Left hindlimb (tissue), 1 donor: Measurements from ENCODE around the gene SYT5.
A peak's percentile ranks its signal among the peaks of the same experiment; 100 is the strongest.
"Not testable (repeated sequence)": the region's sequence is repeated elsewhere in the genome, so short reads cannot be mapped to it uniquely, and the experiment has no call there.

Source experiments
- DNase-seq: peaks from one replicate; pipeline ENCODE4 v3.0.0-alpha.2; 2018

The SYT5 gene

DNA sequence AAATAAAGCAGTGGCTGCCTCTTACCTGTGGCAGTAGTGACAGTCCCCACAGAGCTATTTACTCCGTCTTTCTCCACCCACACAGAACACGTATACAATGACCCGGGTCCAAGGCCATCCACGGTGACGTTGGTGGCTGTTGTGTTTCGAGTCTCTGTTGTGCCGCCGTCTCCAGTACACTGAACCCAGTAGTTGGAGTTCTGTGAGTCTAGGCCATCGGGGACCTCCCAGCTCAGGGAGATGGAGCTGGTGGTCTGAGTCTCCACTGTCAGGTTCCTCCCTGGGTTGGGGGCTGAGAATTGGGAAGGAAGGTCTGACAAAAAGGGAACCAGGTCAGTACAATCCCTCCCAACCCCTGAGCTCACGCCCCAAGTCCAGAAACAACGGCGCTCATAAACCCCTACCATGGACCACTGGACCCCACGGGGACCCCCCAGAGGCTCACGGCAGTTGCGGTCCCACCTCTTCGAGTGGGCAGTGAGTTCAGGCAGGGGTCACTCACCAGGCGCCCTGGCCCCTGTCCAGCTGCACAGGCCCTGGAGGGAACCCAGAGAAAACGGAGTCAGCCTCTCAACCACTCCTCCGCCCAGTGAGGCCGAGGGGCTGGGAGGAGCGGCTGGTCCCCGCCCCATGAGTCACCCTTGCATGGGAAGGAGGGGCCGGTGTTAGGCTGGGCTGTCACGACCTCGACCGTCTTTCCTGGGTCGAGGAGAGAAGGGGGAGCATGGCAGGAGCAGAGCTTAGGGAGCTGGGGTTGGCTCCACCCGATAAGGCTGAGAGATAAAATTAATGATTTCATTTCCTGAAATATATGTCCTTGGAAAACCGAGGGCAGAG is 26.8 kb upstream of the SYT5 start:
- peak; percentile 77 for DNase-seq

DNA sequence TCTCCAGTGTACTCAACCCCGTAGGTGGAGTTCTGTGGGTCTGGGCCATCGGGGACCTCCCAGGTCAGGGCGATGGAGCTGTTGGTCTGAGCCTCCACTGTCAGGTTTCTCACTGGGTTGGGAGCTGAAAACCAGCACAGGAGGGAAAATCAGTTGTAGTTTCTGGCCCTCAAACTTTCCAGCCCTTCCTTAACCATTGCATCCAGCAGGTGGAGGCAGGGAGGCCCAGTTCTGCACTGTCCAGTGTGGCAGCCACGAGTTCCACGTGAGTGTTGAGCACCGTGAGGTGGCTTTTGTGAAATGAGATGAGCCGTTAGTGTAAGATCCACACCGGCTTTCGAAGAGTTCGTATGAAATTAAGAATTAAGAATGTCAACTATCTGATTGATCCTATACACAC is 22.1 kb upstream of the SYT5 start:
- not testable (repeated sequence) for DNase-seq

DNA sequence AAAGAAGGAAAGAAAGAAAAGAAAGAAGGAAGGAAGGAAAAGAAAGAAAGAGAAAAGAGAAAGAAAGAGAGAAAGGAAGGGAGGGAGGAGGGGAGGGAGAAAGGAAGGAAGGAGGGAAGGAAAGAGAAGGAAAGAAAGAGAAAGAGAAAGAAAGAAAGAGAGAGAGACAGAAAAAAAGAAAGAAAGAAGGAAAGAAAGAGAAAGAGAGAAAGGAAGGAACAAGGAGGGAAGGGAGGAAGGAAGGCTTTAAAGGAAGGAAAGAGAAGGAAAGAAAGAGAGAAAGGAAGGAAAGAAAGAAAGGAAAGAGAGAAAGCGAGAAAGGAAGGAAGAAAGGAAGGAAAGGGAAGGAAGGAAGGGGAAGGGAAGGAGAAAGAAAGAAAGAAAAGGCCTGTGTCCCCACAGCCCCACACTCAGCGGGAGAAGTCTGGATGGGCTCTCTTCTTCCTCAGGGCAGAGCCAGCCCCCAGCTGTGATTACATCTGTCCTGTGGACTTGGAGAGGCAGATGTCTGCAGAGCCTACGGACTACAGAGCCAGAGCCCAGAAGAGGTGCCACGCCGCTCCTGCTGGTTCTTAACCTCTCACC is 19.6 kb upstream of the SYT5 start:
- DNase-seq: no peak

DNA sequence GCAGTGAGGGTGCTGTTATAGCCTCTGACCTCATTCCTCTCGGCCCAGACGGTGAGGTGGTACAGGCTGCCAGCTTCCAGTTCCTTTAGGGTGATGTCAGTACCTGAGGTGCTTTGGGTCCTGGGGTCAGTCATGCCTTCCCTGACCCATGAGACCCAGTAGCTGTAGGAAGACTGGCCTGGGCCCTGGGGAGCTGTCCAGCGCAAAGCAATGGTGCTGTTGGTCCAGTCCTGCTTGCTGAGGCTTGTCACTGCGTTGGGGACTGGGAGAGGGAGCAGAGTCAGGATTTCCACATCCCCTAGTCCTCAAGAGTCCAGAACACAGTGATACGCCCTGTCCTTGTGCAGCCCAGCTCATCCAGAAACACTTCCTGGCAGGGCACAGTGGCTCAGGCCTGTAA is 18.6 kb upstream of the SYT5 start:
- no peak for DNase-seq

DNA sequence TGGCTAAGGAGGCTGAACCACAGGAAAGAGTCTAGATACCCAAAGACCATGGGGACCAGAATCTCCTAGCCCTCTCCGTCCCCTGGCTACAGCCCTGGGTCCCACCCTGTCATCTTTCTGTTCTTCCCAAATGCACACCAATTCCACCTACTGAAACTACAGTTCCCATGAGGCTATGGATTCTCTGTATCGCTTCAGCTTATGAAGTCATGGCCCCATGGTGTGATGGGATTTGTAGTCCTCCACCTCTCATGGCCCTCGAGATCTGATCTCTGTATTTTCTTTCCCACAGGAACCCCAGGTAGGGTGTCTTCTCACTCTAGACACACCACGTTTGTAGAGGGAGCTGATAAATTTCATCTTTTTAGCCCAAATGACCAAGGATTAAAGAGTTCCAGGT is 17.4 kb upstream of the SYT5 start:
- no peak for DNase-seq

DNA sequence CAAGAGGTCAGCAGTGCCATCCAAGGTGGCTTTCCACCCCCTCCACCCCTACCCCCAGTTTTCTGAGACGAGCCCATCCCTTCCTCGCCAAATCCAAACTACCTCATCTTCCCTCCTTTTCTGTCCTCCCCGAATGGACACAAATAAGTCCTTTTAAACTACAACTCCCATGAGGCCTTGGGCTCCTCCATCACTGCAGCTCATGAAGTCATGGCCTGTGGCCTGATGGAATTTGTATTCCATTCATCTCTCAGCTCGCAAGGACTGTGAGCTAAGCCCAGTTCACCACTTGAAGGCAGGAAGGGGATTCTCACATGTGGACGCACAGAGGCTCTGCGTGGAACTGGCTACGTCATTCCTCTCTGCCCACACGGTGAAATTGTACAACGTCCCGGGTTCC is 16.7 kb upstream of the SYT5 start:
- DNase-seq: no peak

DNA sequence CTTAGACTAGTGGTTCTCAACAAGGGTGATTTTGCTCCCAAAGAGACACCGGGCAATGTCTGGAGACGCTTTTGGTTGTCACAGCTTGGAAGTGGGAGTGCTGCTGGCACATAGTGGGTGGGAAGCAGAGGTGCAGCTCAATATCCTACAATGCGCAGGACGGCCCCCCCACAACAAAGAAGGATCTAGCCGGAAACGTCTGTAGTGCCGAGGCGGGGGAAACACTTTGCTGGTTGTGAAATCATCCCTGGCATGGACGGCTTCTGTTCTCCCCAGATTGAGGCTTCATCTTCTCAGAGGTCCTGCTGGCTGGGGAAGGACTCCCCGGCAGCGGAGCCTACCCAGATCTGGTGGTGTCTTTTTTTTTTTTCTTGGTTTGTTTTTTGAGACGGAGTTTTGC is 13.4 kb upstream of the SYT5 start:
- DNase-seq: no peak

DNA sequence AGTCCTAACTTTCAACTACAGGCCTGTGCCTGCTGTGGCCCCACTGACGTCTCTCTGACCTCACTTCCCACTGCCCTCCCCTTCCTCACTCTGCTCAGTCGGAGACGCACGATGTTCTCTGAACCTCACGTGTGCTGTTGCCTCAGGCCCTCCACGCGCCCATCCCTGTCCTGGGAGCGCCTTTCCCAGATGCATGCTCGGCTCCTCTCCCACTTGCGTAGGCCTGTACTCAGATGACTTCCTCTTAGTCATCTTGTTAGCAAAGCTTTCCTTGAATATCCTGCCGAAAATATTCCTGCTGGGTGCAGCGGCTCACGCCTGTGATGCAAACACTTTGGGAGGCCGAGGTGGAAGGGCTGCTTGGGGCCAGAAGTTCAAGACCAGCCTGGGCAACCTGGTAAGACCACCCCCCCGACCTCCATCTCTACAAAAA is 9.3 kb upstream of the SYT5 start:
- DNase-seq: no peak

DNA sequence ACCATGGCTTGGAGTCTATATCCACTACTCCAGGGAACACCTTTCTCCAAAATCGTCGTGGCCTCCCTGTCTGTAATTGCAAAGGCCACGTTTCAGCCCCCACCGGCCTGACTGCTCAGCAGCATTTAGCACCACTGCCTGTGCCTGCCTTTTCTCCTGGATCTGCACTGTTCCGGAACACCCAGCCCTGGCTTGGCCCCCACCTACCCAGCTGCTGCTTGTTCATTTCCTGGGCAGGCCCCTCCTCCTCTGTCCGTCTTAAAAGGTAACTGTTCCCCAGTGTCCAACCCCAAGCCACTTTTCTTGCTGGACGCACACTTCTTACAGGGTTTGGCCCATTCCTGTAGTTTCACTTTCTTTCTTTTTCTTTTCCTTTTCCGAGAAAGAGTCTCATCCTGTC is 8.5 kb upstream of the SYT5 start:
- no peak for DNase-seq

DNA sequence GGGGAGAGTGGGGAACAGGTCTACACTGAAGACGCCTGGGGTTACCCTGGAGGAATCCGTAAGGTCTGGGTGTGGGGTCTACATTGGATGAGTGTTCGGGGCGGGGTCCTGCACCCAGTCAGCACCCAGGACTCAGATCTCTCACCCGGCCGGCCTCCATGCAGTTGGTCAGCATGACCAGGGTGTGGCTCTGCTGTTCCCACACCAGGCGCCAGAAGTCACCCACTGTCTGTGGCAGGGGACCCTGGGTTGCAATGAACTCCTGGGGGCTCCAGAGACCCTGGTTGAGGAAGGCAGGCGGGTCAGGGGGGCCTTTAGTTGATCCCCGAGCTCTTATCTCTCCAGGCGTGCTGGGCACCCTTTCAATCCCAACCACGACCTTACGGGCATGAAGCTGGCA is 6.0 kb upstream of the SYT5 start:
- DNase-seq: no peak

DNA sequence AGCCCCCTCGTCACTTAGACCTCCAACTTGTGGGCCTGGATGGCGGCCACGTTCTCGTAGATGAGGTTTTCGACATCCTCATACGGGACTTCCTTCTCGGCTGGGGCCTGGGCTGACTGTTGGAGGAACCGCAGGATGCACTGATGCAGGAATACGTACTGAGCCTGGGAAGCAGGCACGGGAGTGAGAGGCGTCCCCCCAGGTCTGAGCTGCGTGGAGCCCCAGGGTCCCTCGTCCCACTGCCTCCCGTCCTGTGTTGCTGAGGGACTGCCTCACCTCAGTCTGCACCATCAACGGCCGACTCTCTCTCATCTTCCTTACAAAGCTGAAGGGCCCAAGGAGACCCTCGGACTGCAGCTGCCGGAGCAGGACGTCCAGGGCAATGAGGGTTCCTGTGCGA is 1.7 kb upstream of the SYT5 start:
- no peak for DNase-seq

DNA sequence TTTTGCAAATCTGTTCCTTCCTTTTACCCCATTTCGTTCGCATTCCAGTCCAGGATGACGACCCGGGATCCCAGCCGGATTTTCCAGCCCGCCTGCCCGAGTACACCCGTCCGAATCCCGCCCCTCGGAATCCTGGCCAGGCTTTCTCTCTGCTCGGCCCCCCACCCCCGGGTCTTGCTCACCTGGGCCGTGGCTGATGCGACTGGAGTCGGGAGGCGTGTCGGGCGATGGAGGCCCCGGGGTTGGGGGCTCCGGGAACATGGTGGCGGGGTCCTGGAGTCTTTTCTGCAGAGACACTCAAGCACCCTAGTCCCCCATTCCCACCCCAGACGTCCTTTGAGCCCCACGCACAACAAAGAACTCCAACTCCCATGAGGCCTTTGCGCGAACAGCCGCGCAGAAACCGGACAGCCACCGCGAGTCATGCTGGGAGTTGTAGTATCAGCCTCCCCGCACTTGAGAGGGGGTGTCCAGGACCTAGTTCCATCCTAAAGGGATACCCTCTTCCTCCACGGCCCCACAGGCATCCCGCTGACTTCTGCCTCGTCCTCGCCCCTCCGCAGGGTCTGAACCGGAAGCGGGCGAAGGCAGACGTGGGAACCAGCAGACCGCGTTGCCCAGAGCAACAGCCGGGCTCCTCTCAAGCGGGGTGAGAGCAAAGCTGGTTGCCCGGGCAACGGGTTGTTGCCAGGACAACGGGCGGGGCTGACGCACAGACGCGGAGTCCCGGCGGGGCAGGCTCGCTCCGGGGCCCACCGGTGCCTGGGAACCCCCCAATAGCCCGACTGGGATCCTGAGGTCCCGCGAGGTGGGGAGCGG is 1.1 kb downstream of the SYT5 start:
- peak; percentile 83 for DNase-seq

DNA sequence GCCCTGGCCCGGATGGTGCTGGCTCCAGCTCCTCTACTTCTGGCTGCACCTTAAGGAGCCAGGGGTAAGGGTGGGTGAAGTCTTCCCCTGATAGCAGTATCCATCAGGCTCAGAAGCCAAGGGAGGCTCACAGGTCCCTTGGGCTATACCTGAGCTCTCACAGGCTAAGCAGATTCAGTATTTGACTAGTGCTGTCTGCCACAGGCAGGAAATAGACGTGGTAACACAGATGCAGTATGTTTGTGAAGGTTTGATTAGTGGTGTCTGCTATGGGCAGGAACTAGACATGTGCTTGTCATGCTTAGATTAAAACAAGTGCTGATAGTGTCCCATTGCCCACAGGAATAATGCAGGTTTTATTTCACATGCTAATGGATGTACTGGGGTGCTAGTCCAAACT is 4.0 kb downstream of the SYT5 start:
- DNase-seq: no peak

DNA sequence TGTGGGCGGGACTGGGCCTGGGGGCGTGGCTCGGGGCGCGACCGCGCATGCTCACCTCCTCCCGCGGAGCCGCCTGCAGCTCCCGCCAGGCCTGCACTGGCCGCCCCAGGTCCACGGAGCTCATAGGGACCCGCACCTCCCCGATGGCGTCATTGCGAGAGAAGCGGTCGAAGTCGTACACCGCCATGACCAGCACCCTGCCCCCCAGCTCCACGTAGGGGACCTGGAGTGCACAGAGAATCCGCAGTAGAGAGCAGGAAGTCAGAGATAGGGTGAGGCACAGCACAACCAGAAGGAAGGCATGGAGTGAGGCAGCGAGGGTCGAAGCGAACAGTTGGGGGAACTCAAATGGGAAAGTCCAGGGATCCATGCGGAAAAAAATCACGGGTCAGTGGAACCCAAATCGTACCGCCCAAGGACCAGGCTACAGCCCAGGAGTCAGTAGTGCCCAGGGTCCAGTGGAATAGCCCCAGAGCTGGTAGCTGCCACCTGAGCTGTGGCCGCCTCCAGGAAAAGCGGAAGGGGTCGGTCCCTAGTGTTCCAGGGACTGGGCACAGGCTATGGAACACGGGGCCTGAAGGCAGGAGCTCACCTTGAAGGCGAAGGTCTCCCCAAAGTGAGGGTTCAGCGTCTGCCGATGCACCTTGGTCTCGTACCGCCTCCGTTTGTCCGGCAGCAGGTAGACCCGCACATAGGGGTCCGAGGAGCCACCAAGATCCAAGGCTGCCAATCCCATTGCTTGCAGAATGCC is 4.8 kb downstream of the SYT5 start:
- no peak for DNase-seq

DNA sequence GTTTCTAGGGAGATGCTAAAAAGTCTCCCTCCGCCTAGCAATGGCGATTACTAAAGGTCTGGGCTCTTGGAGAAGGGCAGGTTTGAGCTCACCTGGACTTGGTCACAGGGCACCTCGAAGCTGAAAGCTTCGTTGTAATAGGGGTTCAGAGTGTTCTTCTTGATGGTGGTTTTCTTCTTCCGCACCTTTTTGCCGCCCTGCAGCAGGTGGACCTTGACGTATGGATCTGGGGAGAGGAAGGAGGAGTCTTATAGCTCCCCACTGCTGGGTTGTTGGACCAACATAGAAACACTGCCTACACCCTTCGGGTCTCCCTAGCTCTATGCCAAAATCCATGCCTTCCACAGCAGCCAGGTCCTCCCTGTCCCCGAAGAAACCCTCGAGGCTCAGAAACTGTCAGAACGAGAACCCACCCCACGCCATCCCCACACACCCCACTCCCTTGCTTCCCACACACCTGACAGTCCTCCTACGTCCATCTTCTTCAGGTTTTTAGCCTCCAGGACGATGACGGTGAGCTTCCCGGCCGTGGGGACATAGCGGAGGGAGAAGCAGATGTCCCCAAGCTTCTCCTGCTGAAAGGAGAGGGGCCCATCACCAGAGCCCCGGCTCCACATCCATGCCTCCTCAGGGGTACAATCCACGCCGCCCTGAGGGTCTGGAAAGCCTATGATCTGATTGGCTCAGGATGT is 5.5 kb downstream of the SYT5 start:
- DNase-seq: no peak

DNA sequence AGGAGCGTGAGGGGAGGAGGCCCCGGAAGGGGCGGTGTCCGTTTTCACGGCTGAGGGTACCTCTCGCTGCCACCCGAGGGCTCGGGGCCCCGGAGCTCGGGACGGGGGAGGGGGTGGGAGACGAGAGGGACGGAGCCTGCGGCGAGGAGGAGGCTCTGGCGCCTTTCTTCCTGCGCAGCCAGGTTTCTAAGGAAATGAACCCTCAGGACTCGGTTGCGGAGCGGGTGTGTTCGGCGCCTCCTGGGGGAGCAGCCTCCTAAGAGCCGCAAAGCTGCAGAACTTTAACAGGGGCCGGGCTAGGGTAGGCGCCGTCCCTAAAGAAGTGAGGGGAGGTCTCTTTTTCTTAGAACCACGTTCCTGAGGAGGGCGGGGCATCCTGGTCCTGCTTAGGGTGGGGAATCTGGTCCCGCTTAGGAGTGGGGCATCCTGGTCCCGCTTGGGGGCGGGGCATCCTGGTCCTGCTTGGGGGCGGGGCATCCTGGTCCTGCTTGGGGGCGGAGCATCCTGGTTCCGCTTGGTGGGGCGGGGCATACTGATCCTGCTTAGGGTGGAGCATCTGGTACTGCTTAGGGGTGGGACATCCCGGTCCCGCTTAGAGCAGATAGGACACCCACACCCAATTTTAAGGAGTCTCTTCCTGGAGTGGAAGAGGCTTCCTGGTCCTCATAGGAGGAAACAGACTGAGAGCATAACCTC is 6.2 kb downstream of the SYT5 start:
- DNase-seq: no peak

DNA sequence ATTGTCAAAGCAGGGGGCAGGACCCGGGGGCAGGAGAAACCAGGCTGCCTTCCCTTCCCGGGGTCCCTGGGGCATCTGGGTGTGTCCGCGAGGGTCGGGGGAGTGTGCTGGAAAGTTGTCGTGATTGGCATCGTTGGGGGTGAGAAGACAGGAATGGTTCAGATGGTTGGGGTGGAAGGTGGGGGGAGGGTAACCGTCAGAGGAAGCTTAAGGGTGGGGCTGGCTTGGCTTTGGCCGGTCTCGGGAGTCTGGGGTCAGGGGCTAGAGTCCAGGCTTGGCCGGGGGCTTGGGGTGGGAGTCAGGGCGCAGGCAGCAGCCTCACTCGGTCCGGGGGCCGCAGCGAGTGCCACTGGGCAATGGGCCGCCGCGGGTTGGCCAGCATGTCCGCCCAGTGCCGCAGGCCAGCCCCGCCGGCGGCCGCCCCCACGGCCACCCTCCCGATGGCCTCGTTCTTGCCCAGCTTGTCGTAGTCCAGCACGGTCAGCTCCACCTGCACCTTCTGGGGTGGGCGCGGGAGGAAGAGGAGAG is 6.8 kb downstream of the SYT5 start:
- no peak for DNase-seq

DNA sequence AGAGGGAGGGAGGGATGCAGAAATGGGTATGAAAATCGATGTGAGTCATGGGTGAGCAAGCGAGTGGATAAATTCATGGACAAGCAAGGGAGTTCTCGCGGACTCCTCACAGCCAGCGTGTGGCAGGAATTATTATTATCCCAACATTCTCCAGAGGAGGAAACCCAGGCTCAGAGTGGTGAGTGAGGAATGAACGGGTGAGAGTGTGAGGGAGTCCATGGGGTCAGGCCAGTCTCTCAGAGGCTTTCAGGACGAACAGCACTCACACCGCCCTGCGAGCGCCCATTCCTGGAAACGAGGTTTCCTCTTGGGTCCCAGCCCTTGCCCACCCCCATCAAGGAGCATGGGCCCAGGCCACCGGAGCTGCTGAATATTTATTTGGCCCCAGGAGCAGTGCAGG is 7.3 kb downstream of the SYT5 start:
- DNase-seq: no peak

DNA sequence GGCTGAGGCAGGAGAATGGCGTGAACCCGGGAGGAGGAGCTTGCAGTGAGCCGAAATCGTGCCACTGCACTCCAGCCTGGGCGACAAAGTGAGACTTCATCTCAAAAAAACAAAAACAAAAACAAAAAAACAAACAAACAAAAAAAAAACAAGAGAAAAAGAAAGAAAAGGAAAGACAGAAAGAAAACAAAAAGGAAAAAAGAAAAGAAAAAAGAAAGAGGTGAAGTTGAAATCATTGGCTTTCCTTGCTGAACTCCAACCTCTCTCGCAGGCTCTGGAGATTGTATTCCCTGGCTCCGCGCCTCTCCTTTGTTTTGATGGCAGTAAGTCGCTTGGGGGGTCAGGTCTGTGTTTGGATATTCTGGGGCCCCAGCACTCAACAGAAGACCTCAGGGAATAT is 7.8 kb downstream of the SYT5 start:
- not testable (repeated sequence) for DNase-seq

DNA sequence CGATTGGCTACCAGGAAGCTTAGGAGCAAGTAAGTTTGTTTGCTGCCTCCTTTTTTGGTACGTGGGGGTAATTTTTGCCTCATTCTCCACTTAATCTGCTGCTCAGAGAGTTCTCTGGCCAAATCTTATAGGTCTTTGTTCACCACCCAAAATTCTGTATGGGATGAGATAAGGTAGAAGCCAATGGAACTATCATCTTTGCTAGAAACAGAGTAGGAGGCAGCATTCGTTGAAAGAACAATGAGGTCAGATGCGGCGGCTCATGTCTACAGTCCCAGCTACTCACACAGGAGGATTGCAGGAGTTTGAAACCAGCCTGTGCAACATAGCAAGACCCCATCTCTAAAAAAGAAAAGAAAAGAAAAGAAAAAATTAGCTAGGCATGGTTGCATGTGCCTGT is 8.6 kb downstream of the SYT5 start:
- DNase-seq: no peak

DNA sequence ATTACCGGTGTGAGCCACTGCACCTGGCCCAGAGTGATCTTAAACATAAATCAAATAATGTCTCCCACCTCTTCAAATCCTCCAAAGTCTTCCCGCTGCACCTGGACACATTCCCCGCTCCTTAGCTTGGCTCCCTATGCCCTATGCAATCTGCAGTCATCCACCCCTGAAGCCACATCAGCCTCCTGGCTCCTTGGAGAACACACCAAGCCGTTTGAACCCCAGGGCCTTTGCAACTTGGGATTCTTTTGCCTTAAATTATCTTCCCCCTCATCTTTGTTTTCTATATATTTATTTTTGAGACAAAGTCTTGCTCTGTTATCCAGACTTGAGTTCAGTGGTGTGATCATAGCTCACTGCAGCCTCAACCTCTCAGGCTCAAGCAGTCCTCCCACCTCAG is 11.0 kb downstream of the SYT5 start:
- no peak for DNase-seq
